Esophagus muscularis mucosa (tissue), 4 donors: Measurements from ENCODE around the gene EPB41. TPM values are rescaled to one million over a fixed set of nuclear protein-coding genes. Genes with fewer than 3 reads are reported as not detected.

Source experiments
- DNase-seq: peaks from one replicate; pipeline ENCODE4 v3.0.0-alpha.2; 2017; ENCODE audit errors: extremely low spot score
- H3K27ac ChIP-seq, 4 donors: fragments of 200-600 bp; sonication (generic); replicated peaks in 1 of 4; 1 replicate in 3 of 4; 2 replicates in 1 of 4; pipeline ENCODE4 v1.5.1; 2016 to 2019; ENCODE audit warnings: mild to moderate bottlenecking in 1 of 4
- H3K27me3 ChIP-seq, 4 donors: fragments of 200-600 bp; sonication (generic); one replicate each; pipeline versions ENCODE4 v1.5.1 to v1.6.0; 2016 to 2019
- H3K36me3 ChIP-seq, 4 donors: fragments of 200-600 bp; sonication (generic); one replicate each; pipeline ENCODE4 v1.5.1; 2016 to 2019
- H3K4me1 ChIP-seq, 4 donors: fragments of 200-600 bp; sonication (generic); one replicate each; pipeline ENCODE4 v1.5.1; 2016 to 2019
- H3K4me3 ChIP-seq, 4 donors: fragments of 200-600 bp; sonication (generic); 1 replicate in 2 of 4; 2 replicates in 2 of 4; pipeline ENCODE4 v1.5.1; 2016 to 2019; ENCODE audit warnings: mild to moderate bottlenecking in 4 of 4, moderate library complexity in 1 of 4
- H3K9me3 ChIP-seq, 4 donors: fragments of 200-600 bp; sonication (generic); 1 replicate in 3 of 4; 2 replicates in 1 of 4; pipeline ENCODE4 v1.5.1; 2016 to 2019
- CTCF ChIP-seq, 3 experiments: fragments of 200-600 bp in 2 of 3; fragments of 450-650 bp in 1 of 3; sonication (generic) in 2 of 3; IDR thresholded peaks; one replicate each; pipeline ENCODE4 v1.5.1; 2017 to 2019; ENCODE audit warnings: antibody characterized with exemption in 3 of 3, mild to moderate bottlenecking in 2 of 3, moderate library complexity in 1 of 3
- EP300 ChIP-seq: sonication (generic); formaldehyde crosslinking; IDR thresholded peaks from one replicate; pipeline ENCODE4 v1.6.1; 2017; ENCODE audit warnings: antibody characterized with exemption
- POLR2A ChIP-seq: fragments of 450-650 bp; IDR thresholded peaks from one replicate; pipeline ENCODE4 v1.6.1; 2017; ENCODE audit warnings: antibody characterized with exemption, moderate library complexity, mild to moderate bottlenecking, low read depth
- POLR2AphosphoS5 ChIP-seq, 2 donors: sonication (generic); formaldehyde crosslinking; IDR thresholded peaks; one replicate each; pipeline ENCODE4 v1.6.1; 2017; ENCODE audit warnings: antibody characterized with exemption in 2 of 2
- WGBS: methylation state at CpG from one replicate; pipeline ENCODE4 v1.1.5; 2018; 5-methylcytosine and 5-hydroxymethylcytosine counted together
- intact Hi-C: fragments of 100-400 bp; cut with DNase I; formaldehyde crosslinking; loops from one replicate; pipeline ENCODE4 v1.15.1; 2023
- total RNA-seq, 4 donors: library from RNA; depleted of rRNA; stranded (reverse); fragments of >200 nt; gene quantifications; one replicate each; pipeline versions ENCODE4 v1.1.0 to v1.2.1, GENCODE V29; 2016

Gene EPB41
- 10 to 100 TPM; 18.2 to 24.6 (median 18.5) TPM for total RNA-seq

- DNase-seq, result peak; percentile 97
- Histone ChIP-seq H3K27ac (peak within 1 kb of the TSS; percentile 68 to 79 (median 72)), H3K4me3 (peak within 1 kb of the TSS; percentile 68 to 95 (median 84)), H3K9me3 (no peaks in the 10 kb centered on the region), H3K36me3 (no peaks in the 10 kb centered on the region), H3K27me3 (no peaks in the 10 kb centered on the region), H3K4me1 (peaks cover 13 to 18% (median 17%) of the 10 kb centered on the region in 4 donors)
- WGBS, result under 1% methylated on average over 49 of the region's 95 CpGs
- TF ChIP-seq EP300 (no peak), POLR2AphosphoS5 (IDR thresholded peaks at IDR 0.05) (peak in 1 of 2 donors; percentile 63)
- intact Hi-C loops, result no loop called here
Observed at GRCh38 chr1:28914228-28915030, at the start of gene EPB41. Gene EPB41 (plus strand): TSS chr1:28914569. CDS start chr1:28987438, 72,869 bp downstream.

GRCh38 chr1:28864695-28865094, 49.7 kb upstream of the EPB41 start:
- no peaks in the 10 kb centered on the region for H3K9me3 ChIP-seq
- no peaks in the 10 kb centered on the region for H3K36me3 ChIP-seq
- 72% methylated on average over 6 of the region's 6 CpGs for WGBS
- H3K4me1 ChIP-seq, result no peaks in the 10 kb centered on the region
- no peak for TF ChIP-seq CTCF (IDR thresholded peaks at IDR 0.05)
- H3K4me3 ChIP-seq, result no peak overlapping the region
- intact Hi-C loops, result no loop called here
- DNase-seq, result no peak
- H3K27ac ChIP-seq, result no peak overlapping the region
- peaks cover 0 to 22% (median 0%) of the 10 kb centered on the region in 4 donors for H3K27me3 ChIP-seq

- Histone ChIP-seq H3K36me3 (no peaks in the 10 kb centered on the region), H3K27ac (no peak overlapping the region), H3K27me3 (peaks cover 0 to 31% (median 0%) of the 10 kb centered on the region in 4 donors), H3K4me3 (no peak overlapping the region), H3K4me1 (no peaks in the 10 kb centered on the region), H3K9me3 (no peaks in the 10 kb centered on the region)
- TF ChIP-seq POLR2AphosphoS5 (IDR thresholded peaks at IDR 0.05) (no peak), POLR2A (no peak), CTCF (IDR thresholded peaks at IDR 0.05) (no peak), EP300 (no peak)
- 82% methylated on average over 10 of the region's 10 CpGs for WGBS
- no peak for DNase-seq
- intact Hi-C loops, result no loop called here
Observed at GRCh38 chr1:28865997-28866650, 48.2 kb upstream of the EPB41 start.

- Histone ChIP-seq H3K27ac (no peak overlapping the region), H3K36me3 (no peaks in the 10 kb centered on the region), H3K27me3 (peaks cover 0 to 44% (median 0%) of the 10 kb centered on the region in 4 donors), H3K4me1 (no peaks in the 10 kb centered on the region), H3K9me3 (no peaks in the 10 kb centered on the region), H3K4me3 (no peak overlapping the region)
- DNase-seq, result no peak
- intact Hi-C loops, result no loop called here
- 67% methylated on average over 3 of the region's 3 CpGs for WGBS
- TF ChIP-seq POLR2AphosphoS5 (IDR thresholded peaks at IDR 0.05) (no peak), EP300 (no peak), POLR2A (no peak), CTCF (IDR thresholded peaks at IDR 0.05) (no peak)
Observed at GRCh38 chr1:28867850-28868249, 46.5 kb upstream of the EPB41 start.

GRCh38 chr1:28869952-28870351, 44.4 kb upstream of the EPB41 start:
- TF ChIP-seq EP300 (no peak), CTCF (IDR thresholded peaks at IDR 0.05) (no peak), POLR2A (no peak), POLR2AphosphoS5 (IDR thresholded peaks at IDR 0.05) (no peak)
- no peak overlapping the region for H3K27ac ChIP-seq
- DNase-seq, result no peak
- no peaks in the 10 kb centered on the region for H3K4me1 ChIP-seq
- H3K9me3 ChIP-seq, result no peaks in the 10 kb centered on the region
- H3K36me3 ChIP-seq, result no peaks in the 10 kb centered on the region
- intact Hi-C loops, result loop anchor here (10.0 kb wide), 1 partner anchor 1835 kb away; no protein-coding TSS in a partner anchor
- WGBS, result 90% methylated on average over 5 of the region's 5 CpGs
- no peak overlapping the region for H3K4me3 ChIP-seq
- H3K27me3 ChIP-seq, result peaks cover 0 to 42% (median 0%) of the 10 kb centered on the region in 4 donors
